H9 (cell line): ENCODE results near the gene GRIPAP1. TPM values are rescaled to one million over a fixed set of nuclear protein-coding genes. Genes with fewer than 3 reads are reported as not detected.
"Not testable (repeated sequence)": the region's sequence is repeated elsewhere in the genome, so short reads cannot be mapped to it uniquely, and the experiment has no call there.

Source experiments
- DNase-seq: peaks from one replicate; pipeline ENCODE4 v3.0.0-alpha.2; 2017
- H2AFZ ChIP-seq: one replicate; pipeline ENCODE4 v1.6.1; 2013; ENCODE audit warnings: mild to moderate bottlenecking, low read length, control low read depth, moderate library complexity
- H2AK5ac ChIP-seq: 2 replicates; pipeline ENCODE4 v1.6.1; 2013; ENCODE audit warnings: low read length, control low read depth, mixed read lengths; ENCODE audit not compliant: insufficient read length
- H2BK120ac ChIP-seq: one replicate; pipeline ENCODE4 v1.6.1; 2013; ENCODE audit warnings: low read depth, mild to moderate bottlenecking, low read length, control low read depth, inconsistent platforms; ENCODE audit not compliant: poor library complexity, severe bottlenecking
- H2BK12ac ChIP-seq: 2 replicates; pipeline ENCODE4 v1.6.1; 2013; ENCODE audit warnings: low read length, control low read depth, mixed read lengths, low read depth; ENCODE audit not compliant: insufficient read length
- H2BK15ac ChIP-seq: 2 replicates; pipeline ENCODE4 v1.6.1; 2013; ENCODE audit warnings: low read depth, low read length, control low read depth
- H2BK20ac ChIP-seq: one replicate; pipeline ENCODE4 v1.6.1; 2013; ENCODE audit warnings: low read depth, mild to moderate bottlenecking, low read length, control low read depth, inconsistent platforms; ENCODE audit not compliant: poor library complexity, severe bottlenecking
- H2BK5ac ChIP-seq: 2 replicates; pipeline ENCODE4 v1.6.1; 2013; ENCODE audit warnings: low read length, control low read depth, mixed read lengths; ENCODE audit not compliant: insufficient read length
- H3K14ac ChIP-seq: 2 replicates; pipeline ENCODE4 v1.6.1; 2013; ENCODE audit warnings: low read length, control low read depth; ENCODE audit not compliant: insufficient read depth
- H3K18ac ChIP-seq: 2 replicates; pipeline ENCODE4 v1.6.1; 2013; ENCODE audit warnings: low read depth, mild to moderate bottlenecking, mixed read lengths, low read length, control low read depth; ENCODE audit not compliant: insufficient read length
- H3K23ac ChIP-seq: 2 replicates; pipeline ENCODE4 v1.6.1; 2013; ENCODE audit warnings: low read length, control low read depth, mixed read lengths, low read depth; ENCODE audit not compliant: insufficient read length
- H3K23me2 ChIP-seq: 2 replicates; pipeline ENCODE4 v1.6.1; 2013; ENCODE audit warnings: low read depth, mild to moderate bottlenecking, mixed read lengths, low read length, control low read depth; ENCODE audit not compliant: insufficient read length, poor library complexity, severe bottlenecking
- H3K27ac ChIP-seq: 2 replicates; pipeline ENCODE4 v1.5.1; 2013; ENCODE audit warnings: low read length, control low read depth, mixed read lengths, low read depth; ENCODE audit not compliant: insufficient read length
- H3K27me3 ChIP-seq: 2 replicates; pipeline ENCODE4 v1.6.1; 2013; ENCODE audit warnings: low read length, control low read depth, inconsistent platforms; ENCODE audit not compliant: insufficient read depth
- H3K4ac ChIP-seq: 2 replicates; pipeline ENCODE4 v1.6.1; 2013; ENCODE audit warnings: low read depth, mild to moderate bottlenecking, control low read depth, inconsistent platforms, low read length, moderate library complexity
- H3K4me1 ChIP-seq: 2 replicates; pipeline ENCODE4 v1.6.1; 2013; ENCODE audit warnings: low read length, control low read depth, inconsistent platforms; ENCODE audit not compliant: insufficient read depth
- H3K4me2 ChIP-seq: 2 replicates; pipeline ENCODE4 v1.6.1; 2013; ENCODE audit warnings: low read length, control low read depth, mixed read lengths; ENCODE audit not compliant: insufficient read length, insufficient read depth
- H3K56ac ChIP-seq: 2 replicates; pipeline ENCODE4 v1.6.1; 2013; ENCODE audit warnings: low read depth, mild to moderate bottlenecking, mixed read lengths, low read length, control low read depth; ENCODE audit not compliant: insufficient read length
- H3K79me1 ChIP-seq: 2 replicates; pipeline ENCODE4 v1.6.1; 2013; ENCODE audit warnings: low read depth, mild to moderate bottlenecking, moderate library complexity, low read length, control low read depth, inconsistent platforms; ENCODE audit not compliant: insufficient read depth, poor library complexity, severe bottlenecking
- H3K79me2 ChIP-seq: 2 replicates; pipeline ENCODE4 v1.6.1; 2013; ENCODE audit warnings: low read length, control low read depth, inconsistent platforms; ENCODE audit not compliant: insufficient read depth
- H3K9ac ChIP-seq: 2 replicates; pipeline ENCODE4 v1.6.1; 2013; ENCODE audit warnings: low read length, control low read depth, mixed read lengths; ENCODE audit not compliant: insufficient read length; ENCODE audit errors: extremely low read depth
- H3K9me3 ChIP-seq: one replicate; pipeline ENCODE4 v1.6.1; 2013; ENCODE audit warnings: low read depth, low read length, inconsistent platforms; ENCODE audit not compliant: control insufficient read depth
- H3T11ph ChIP-seq: one replicate; pipeline ENCODE4 v1.6.1; 2013; ENCODE audit warnings: mild to moderate bottlenecking, low read length, control low read depth, inconsistent platforms
- H4K20me1 ChIP-seq: one replicate; pipeline ENCODE4 v1.6.1; 2013; ENCODE audit not compliant: control insufficient read depth, insufficient read length, insufficient read depth
- H4K5ac ChIP-seq: 2 replicates; pipeline ENCODE4 v1.6.1; 2013; ENCODE audit warnings: low read depth, mild to moderate bottlenecking, mixed read lengths, low read length, control low read depth; ENCODE audit not compliant: insufficient read length
- H4K8ac ChIP-seq: replicated peaks from 2 replicates; pipeline ENCODE4 v1.6.1; 2013; ENCODE audit warnings: low read length, control low read depth, mixed read lengths, low read depth; ENCODE audit not compliant: insufficient read length
- H4K91ac ChIP-seq: 2 replicates; pipeline ENCODE4 v1.6.1; 2013; ENCODE audit warnings: low read depth, mild to moderate bottlenecking, moderate library complexity, mixed read lengths, low read length, control low read depth; ENCODE audit not compliant: insufficient read length
- H3K27ac Mint-ChIP-seq, 3 experiments: 2 replicates in 2 of 3; 3 replicates in 1 of 3; pipeline ENCODE4 v1.8.0; 2020 to 2021; ENCODE audit warnings: mixed read lengths in 3 of 3, mild to moderate bottlenecking in 1 of 3, moderate library complexity in 1 of 3
- H3K27me3 Mint-ChIP-seq: 2 replicates; pipeline ENCODE4 v1.8.0; 2021; ENCODE audit warnings: low read depth, mild to moderate bottlenecking, moderate library complexity, mixed read lengths
- H3K36me3 Mint-ChIP-seq, 3 experiments: 2 replicates in 2 of 3; 3 replicates in 1 of 3; pipeline ENCODE4 v1.8.0; 2020 to 2021; ENCODE audit warnings: low read depth in 3 of 3, mixed read lengths in 3 of 3; ENCODE audit not compliant: insufficient read depth in 1 of 3
- H3K4me1 Mint-ChIP-seq, 2 experiments: 2 replicates each; pipeline ENCODE4 v1.8.0; 2020; ENCODE audit warnings: mixed read lengths in 2 of 2
- H3K4me3 Mint-ChIP-seq, 2 experiments: 2 replicates in 1 of 2; 3 replicates in 1 of 2; pipeline ENCODE4 v1.8.0; 2020 to 2021; ENCODE audit warnings: mild to moderate bottlenecking in 2 of 2, mixed read lengths in 2 of 2, moderate library complexity in 1 of 2
- H3K9me3 Mint-ChIP-seq, 2 experiments: 2 replicates in 1 of 2; 3 replicates in 1 of 2; pipeline ENCODE4 v1.8.0; 2020; ENCODE audit warnings: mild to moderate bottlenecking in 2 of 2, mixed read lengths in 2 of 2, moderate library complexity in 1 of 2
- WGBS: extraction: QIAGEN DNeasy Blood & Tissue Kit; methylation state at CpG from one replicate; pipeline ENCODE4 v1.1.7; 2013; ENCODE audit warnings: missing lambda C conversion rate, low lambda C conversion rate, mixed read lengths; ENCODE audit not compliant: insufficient read length; ENCODE audit errors: extremely low coverage; 5-methylcytosine and 5-hydroxymethylcytosine counted together
- total RNA-seq: library from RNA; stranded (reverse); gene quantifications from 2 replicates; pipeline ENCODE4 v1.2.1, GENCODE V29; 2021
- TF ChIP-seq, protein P1 (sequence below): fragments of 200-600 bp; sonication (generic); conservative IDR thresholded peaks from 3 replicates; pipeline ENCODE4 v1.8.0; 2021; ENCODE audit warnings: antibody characterized with exemption, mild to moderate bottlenecking

GRIPAP1 gene
- total RNA-seq, 1 experiment from 2014 or later, result 71.8 TPM

DNA sequence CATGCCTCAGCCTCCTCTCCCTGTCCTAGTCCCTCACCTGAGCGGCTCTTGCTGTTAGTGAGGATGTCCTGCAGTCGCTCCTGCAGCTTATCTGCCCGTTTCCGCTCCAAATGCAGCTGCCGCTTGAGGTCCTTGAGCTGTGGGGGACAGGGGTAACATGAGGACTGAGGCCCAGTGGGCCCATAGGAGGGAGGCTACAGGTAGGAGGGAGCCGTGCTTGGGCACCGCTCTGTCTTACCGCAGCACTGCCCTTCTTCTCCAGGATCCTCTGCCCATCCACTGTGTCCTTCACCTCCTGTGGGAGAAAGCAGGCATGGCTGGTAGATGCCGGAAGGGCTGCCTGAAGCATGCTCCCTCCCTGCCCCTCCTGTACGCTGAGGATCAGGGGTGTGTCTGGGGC is 20.9 kb downstream of the GRIPAP1 start:
- Mint-ChIP-seq H3K4me3 (no peak overlapping the region; a peak in 1 of 5 replicates), H3K9me3 (peaks cover 68 to 78% of the 10 kb centered on the region in 2 experiments), H3K27me3 (no peaks in the 10 kb centered on the region; the same call in 1 of the 2 replicates), H3K36me3 (peaks cover 48 to 83% (median 73%) of the 10 kb centered on the region in 3 experiments), H3K27ac (no peak overlapping the region), H3K4me1 (no peaks in the 10 kb centered on the region)
- no peak for DNase-seq
- TF ChIP-seq, protein P1, sequence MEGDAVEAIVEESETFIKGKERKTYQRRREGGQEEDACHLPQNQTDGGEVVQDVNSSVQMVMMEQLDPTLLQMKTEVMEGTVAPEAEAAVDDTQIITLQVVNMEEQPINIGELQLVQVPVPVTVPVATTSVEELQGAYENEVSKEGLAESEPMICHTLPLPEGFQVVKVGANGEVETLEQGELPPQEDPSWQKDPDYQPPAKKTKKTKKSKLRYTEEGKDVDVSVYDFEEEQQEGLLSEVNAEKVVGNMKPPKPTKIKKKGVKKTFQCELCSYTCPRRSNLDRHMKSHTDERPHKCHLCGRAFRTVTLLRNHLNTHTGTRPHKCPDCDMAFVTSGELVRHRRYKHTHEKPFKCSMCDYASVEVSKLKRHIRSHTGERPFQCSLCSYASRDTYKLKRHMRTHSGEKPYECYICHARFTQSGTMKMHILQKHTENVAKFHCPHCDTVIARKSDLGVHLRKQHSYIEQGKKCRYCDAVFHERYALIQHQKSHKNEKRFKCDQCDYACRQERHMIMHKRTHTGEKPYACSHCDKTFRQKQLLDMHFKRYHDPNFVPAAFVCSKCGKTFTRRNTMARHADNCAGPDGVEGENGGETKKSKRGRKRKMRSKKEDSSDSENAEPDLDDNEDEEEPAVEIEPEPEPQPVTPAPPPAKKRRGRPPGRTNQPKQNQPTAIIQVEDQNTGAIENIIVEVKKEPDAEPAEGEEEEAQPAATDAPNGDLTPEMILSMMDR, result no peak
- Histone ChIP-seq H3K56ac (no peak overlapping the region), H3K27ac (no peak overlapping the region), H2BK120ac (no peak overlapping the region), H3K9ac (no peak overlapping the region), H3K79me2 (no peaks in the 10 kb centered on the region), H4K5ac (no peak overlapping the region), H2BK12ac (no peak overlapping the region), H3K4me1 (no peaks in the 10 kb centered on the region), H3K23ac (no peak overlapping the region), H3K79me1 (no peaks in the 10 kb centered on the region), H3T11ph (no peak overlapping the region), H2AK5ac (no peak overlapping the region), H4K8ac (no peak overlapping the region), H3K9me3 (no peaks in the 10 kb centered on the region), H2BK5ac (no peak overlapping the region), H3K23me2 (no peaks in the 10 kb centered on the region), H3K4ac (no peak overlapping the region), H2BK15ac (no peak overlapping the region), H2AFZ (no peak overlapping the region), H4K20me1 (no peaks in the 10 kb centered on the region), H3K14ac (no peak overlapping the region), H4K91ac (no peak overlapping the region), H3K27me3 (no peaks in the 10 kb centered on the region), H3K4me2 (no peak overlapping the region), H2BK20ac (no peak overlapping the region), H3K18ac (no peak overlapping the region)
- WGBS, result no CpG with 5 or more reads among the region's 10 CpGs

DNA sequence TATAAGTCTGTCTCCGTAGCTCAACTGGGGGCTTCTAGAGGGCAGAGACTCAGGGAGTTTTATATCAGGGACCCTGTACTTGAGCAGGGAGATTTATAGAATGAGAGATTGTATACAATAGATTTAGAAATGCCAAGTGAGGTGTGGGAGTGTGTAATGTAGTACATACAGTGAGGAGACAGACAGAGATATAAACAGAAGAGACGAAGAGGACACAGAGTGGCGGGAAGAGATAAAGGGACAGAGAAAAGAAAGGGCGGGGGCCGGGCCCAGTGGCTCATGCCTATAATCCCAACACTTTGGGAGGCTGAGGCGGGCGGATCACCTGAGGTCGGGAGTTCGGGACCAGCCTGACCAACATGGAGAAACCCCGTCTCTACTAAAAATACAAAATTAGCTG is 21.7 kb downstream of the GRIPAP1 start:
- not testable (repeated sequence) for H2AFZ ChIP-seq, H4K20me1 ChIP-seq, H3K27me3 ChIP-seq, H3K27ac ChIP-seq, H3K23me2 ChIP-seq, H2AK5ac ChIP-seq, H2BK20ac ChIP-seq, H3K27ac Mint-ChIP-seq, H2BK15ac ChIP-seq, H4K5ac ChIP-seq, H3K18ac ChIP-seq, DNase-seq, H4K91ac ChIP-seq, H3T11ph ChIP-seq, H3K56ac ChIP-seq, H3K9ac ChIP-seq, H3K14ac ChIP-seq, H4K8ac ChIP-seq, H3K79me1 ChIP-seq, H2BK120ac ChIP-seq, H3K4me2 ChIP-seq, H3K4ac ChIP-seq, H3K79me2 ChIP-seq, H2BK12ac ChIP-seq, H3K4me3 Mint-ChIP-seq, H3K23ac ChIP-seq, H3K4me1 ChIP-seq, H3K9me3 ChIP-seq, H3K27me3 Mint-ChIP-seq, H2BK5ac ChIP-seq, H3K4me1 Mint-ChIP-seq
- peaks cover 69 to 82% of the 10 kb centered on the region in 2 experiments for H3K9me3 Mint-ChIP-seq
- WGBS, result no CpG with 5 or more reads among the region's 10 CpGs
- H3K36me3 Mint-ChIP-seq, result peaks cover 47 to 85% (median 76%) of the 10 kb centered on the region in 3 experiments
